MM.1S (cell line): Measurements from ENCODE around the gene HOXA6.

Experiments used
- DNase-seq: peaks from one replicate; pipeline ENCODE4 v3.0.0-alpha.2; 2015
- H2AFZ ChIP-seq: fragments of 300-600 bp; sonication (generic); 2 replicates; pipeline ENCODE4 v1.6.0; 2016; ENCODE audit warnings: antibody characterized with exemption, low read length
- H3F3A ChIP-seq: fragments of 300-600 bp; sonication (generic); 2 replicates; pipeline ENCODE4 v1.6.1; 2016; ENCODE audit warnings: mild to moderate bottlenecking, antibody characterized with exemption, low read length, moderate library complexity, mixed read lengths; ENCODE audit not compliant: insufficient read depth
- H3K27ac ChIP-seq: fragments of 300-600 bp; sonication (generic); 2 replicates; pipeline ENCODE4 v1.5.1; 2016; ENCODE audit warnings: mild to moderate bottlenecking, low read length
- H3K27me3 ChIP-seq: fragments of 300-600 bp; sonication (generic); replicated peaks from 2 replicates; pipeline ENCODE4 v1.6.0; 2016; ENCODE audit warnings: low read length; ENCODE audit not compliant: insufficient read depth
- H3K36me3 ChIP-seq: fragments of 300-600 bp; sonication (generic); replicated peaks from 2 replicates; pipeline ENCODE4 v1.6.1; 2016; ENCODE audit warnings: mild to moderate bottlenecking, low read length, mixed read lengths; ENCODE audit not compliant: insufficient read depth
- H3K4me1 ChIP-seq: fragments of 300-600 bp; sonication (generic); 2 replicates; pipeline ENCODE4 v1.6.1; 2016; ENCODE audit warnings: low read length, mixed read lengths
- H3K4me2 ChIP-seq: fragments of 300-600 bp; sonication (generic); 2 replicates; pipeline ENCODE4 v1.6.0; 2016; ENCODE audit warnings: low read depth, low read length
- H3K4me3 ChIP-seq: fragments of 300-600 bp; sonication (generic); 2 replicates; pipeline ENCODE4 v1.5.1; 2016; ENCODE audit warnings: low read length, mixed read lengths
- H3K79me2 ChIP-seq: fragments of 300-600 bp; sonication (generic); 2 replicates; pipeline ENCODE4 v1.6.1; 2016; ENCODE audit warnings: mixed run types, low read length, mixed read lengths
- H3K9ac ChIP-seq: fragments of 300-600 bp; sonication (generic); 2 replicates; pipeline ENCODE4 v1.6.1; 2016; ENCODE audit warnings: low read length, mixed read lengths
- H3K9me2 ChIP-seq: fragments of 300-600 bp; sonication (generic); replicated peaks from 2 replicates; pipeline ENCODE4 v1.6.1; 2016; ENCODE audit warnings: mild to moderate bottlenecking, low read length, mixed read lengths; ENCODE audit not compliant: insufficient read depth
- H3K9me3 ChIP-seq: fragments of 300-600 bp; sonication (generic); replicated peaks from 2 replicates; pipeline ENCODE4 v1.6.1; 2016; ENCODE audit warnings: mild to moderate bottlenecking, low read length, mixed read lengths; ENCODE audit not compliant: insufficient read depth
- H4K20me1 ChIP-seq: fragments of 300-600 bp; sonication (generic); 2 replicates; pipeline ENCODE4 v1.6.1; 2016; ENCODE audit warnings: mild to moderate bottlenecking, low read length, moderate library complexity, mixed read lengths; ENCODE audit not compliant: insufficient read depth
- CTCF ChIP-seq: fragments of 300-600 bp; sonication (generic); IDR thresholded peaks from 2 replicates; pipeline ENCODE4 v1.5.1; 2016; ENCODE audit warnings: antibody characterized with exemption, low read length, mixed read lengths
- EZH2 ChIP-seq: fragments of 300-600 bp; sonication (generic); optimal IDR thresholded peaks from 2 replicates; pipeline ENCODE3; 2017; ENCODE audit warnings: low read depth, mild to moderate bottlenecking, antibody characterized with exemption, low read length, mixed read lengths
- EZH2phosphoT487 ChIP-seq: fragments of 300-600 bp; sonication (generic); IDR thresholded peaks from 2 replicates; pipeline ENCODE4 v1.6.1; 2018; ENCODE audit warnings: antibody characterized with exemption, low read length

Gene HOXA6

DNA sequence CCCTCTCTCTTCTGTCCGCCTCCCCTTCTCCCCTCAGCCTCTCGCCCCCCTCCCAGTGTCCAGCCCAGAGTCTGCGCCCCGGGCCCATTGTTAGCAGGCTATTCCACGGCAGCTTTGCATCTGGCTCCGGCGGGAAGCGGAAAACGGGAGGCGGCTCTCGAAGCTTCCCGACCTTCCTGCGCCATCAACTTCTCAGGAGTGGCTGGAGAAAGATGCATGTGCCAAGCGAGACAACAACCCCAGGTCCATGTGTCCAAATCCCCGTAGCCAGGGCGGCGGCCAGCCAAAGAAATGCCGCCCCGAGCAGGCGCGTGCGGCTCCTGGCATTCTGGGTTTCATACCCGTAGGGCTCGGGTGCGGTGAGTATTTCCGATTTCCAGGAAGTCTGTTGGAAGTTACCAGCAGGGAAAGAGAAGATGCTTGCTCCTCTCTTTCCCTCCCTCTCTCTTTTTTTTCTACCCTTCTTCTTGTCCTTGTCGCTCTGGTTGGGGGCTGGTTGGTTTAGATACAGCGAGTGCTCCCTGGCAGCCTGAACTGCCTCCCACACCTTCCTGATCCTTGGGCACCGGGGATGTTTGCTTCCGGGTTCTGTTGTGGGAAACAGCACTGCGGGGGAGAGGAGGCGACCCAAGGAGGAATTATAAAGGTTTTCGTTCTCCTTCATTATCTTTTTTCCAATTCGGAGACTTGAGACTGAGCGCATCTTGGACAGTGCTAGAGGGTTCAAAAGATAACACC is 43.9 kb downstream of the HOXA6 start:
- Histone ChIP-seq H3K36me3 (no peaks in the 10 kb centered on the region), H3K4me2 (no peak overlapping the region), H3K27me3 (peaks cover 44% of the 10 kb centered on the region), H3K4me1 (no peaks in the 10 kb centered on the region), H3K9ac (no peak overlapping the region), H3K9me3 (no peaks in the 10 kb centered on the region), H3K4me3 (no peak overlapping the region), H3K27ac (no peak overlapping the region), H3F3A (no peaks in the 10 kb centered on the region), H3K9me2 (no peaks in the 10 kb centered on the region), H2AFZ (no peak overlapping the region), H3K79me2 (no peaks in the 10 kb centered on the region), H4K20me1 (no peaks in the 10 kb centered on the region)
- no peak for DNase-seq
- TF ChIP-seq CTCF = no peak

DNA sequence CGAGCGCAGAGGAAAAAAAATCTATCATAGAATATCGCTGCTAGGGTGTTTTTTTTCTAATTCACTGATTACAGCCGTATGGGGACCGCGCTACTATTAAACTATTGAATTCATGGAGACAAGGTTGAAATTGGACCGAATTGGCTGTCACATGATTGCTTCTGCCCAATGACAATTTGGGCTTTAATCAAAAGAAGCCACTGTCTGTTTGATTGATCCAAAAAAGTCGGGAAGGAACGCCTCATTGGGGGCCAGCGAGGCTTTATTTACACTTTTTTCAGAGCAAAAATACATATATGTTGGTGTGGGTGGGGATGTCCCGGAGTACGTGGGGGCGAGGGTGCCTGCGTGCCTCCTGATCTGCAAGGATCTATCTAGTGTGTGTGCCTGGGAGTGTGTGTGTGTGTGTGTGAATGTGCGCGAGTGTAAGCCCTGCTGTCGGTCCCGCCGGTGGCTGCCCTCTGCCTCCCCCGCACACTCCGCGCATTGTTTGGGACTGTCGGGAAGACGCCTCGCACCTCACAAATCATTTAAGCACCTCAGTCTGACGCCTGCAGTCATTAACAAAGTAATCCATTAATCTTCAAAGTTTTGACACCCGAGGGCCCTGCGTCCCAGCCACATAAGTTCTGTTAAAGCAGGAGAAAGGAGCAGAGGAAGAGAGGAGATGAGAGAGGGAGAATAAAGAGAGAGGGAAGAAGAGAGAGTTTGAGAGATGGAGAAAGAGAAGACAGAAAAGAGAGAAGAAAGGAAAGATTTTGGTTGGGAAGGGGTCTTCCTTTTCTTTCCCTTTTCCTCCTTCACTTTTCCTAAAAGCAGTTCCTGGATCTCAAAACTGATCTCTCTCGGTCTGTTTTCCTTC is 44.8 kb downstream of the HOXA6 start, which contains the start of gene HOXA2:
HOXA2 (minus strand) TSS at position 103 of the 862 bp plus-strand sequence. CDS start 183 bp downstream, outside the sequence.
- Histone ChIP-seq H3K27ac (no peak within 1 kb of the TSS), H2AFZ (no peak within 1 kb of the TSS), H3K4me2 (no peak within 1 kb of the TSS), H3K4me1 (no peaks in the 10 kb centered on the region), H3K9me2 (no peaks in the 10 kb centered on the region), H3K27me3 (peaks cover 44% of the 10 kb centered on the region), H3K9ac (no peak within 1 kb of the TSS), H3K9me3 (no peaks in the 10 kb centered on the region), H3F3A (no peaks in the 10 kb centered on the region), H4K20me1 (no peaks in the 10 kb centered on the region), H3K79me2 (no peaks in the 10 kb centered on the region), H3K4me3 (no peak within 1 kb of the TSS), H3K36me3 (no peaks in the 10 kb centered on the region)
- no peak for TF ChIP-seq CTCF
- no peak for TF ChIP-seq EZH2phosphoT487
- TF ChIP-seq EZH2 = no peak
- no peak for DNase-seq

GRCh38 chr7:27101957-27102580 is 45.5 kb downstream of the HOXA6 start:
- H3K4me1 ChIP-seq = no peaks in the 10 kb centered on the region
- no peak overlapping the region for H3K4me3 ChIP-seq
- no peaks in the 10 kb centered on the region for H3K79me2 ChIP-seq
- DNase-seq = no peak
- H3K9ac ChIP-seq = no peak overlapping the region
- H3K36me3 ChIP-seq = no peaks in the 10 kb centered on the region
- H2AFZ ChIP-seq = no peak overlapping the region
- H3K27ac ChIP-seq = no peak overlapping the region
- H4K20me1 ChIP-seq = no peaks in the 10 kb centered on the region
- H3K9me3 ChIP-seq = no peaks in the 10 kb centered on the region
- H3K4me2 ChIP-seq = no peak overlapping the region
- no peaks in the 10 kb centered on the region for H3K9me2 ChIP-seq
- TF ChIP-seq CTCF = no peak
- TF ChIP-seq EZH2phosphoT487 = no peak
- TF ChIP-seq EZH2 = no peak
- H3F3A ChIP-seq = no peaks in the 10 kb centered on the region
- peaks cover 49% of the 10 kb centered on the region for H3K27me3 ChIP-seq
